Placental epithelial cell (primary cell): Measurements from ENCODE around the gene MSI1. TPM values are rescaled to one million over a fixed set of nuclear protein-coding genes. Genes with fewer than 3 reads are reported as not detected.

ENCODE experiments used
- small RNA-seq: library from RNA; depleted of rRNA; stranded (forward); fragments of <200 nt; gene quantifications from one replicate; pipeline ENCODE3, GENCODE V24; 2012
- total RNA-seq: library from RNA; depleted of rRNA; stranded (reverse); fragments of >200 nt; gene quantifications from 2 replicates; pipeline ENCODE4 v1.2.3, GENCODE V29; 2012

Gene MSI1
- 0.39 TPM in 1 of 2 replicates, not detected in the other for total RNA-seq

GRCh38 chr12:120368789-120369602, at the start of gene MSI1:
Gene MSI1 (minus strand): TSS chr12:120369164. CDS start chr12:120369091, 73 bp downstream.

DNA sequence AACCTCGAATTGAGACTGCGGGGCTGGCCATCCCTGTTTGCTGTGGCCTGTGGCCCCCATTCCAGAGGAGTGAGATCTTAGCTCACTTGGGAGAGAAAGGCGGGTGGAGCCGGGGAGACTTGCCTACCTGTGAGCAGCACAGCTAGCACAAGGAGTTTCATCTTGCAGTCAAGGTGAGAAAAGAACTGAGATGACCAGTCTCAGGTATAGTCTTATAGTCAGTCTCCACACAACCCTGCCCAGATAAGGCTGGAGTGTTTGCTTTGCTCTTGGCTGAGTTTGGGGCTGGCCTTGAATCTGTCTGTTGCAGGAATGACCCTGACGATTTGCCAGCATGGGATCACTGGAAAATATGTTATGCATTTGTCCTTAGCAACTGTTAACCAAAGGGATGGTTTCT, 41.4 kb downstream of the MSI1 start, which contains the start of gene PLA2G1B:
Gene PLA2G1B, minus strand, starts transcription at position 187 of the 400 bp plus-strand sequence. Its CDS starts 26 bp downstream, at position 161.

GRCh38 chr12:120301962-120302815, 66.8 kb downstream of the MSI1 start, which contains the start of gene SIRT4:
Gene SIRT4 (plus strand): TSS chr12:120302321. CDS start chr12:120303562, 1,241 bp downstream.

DNA sequence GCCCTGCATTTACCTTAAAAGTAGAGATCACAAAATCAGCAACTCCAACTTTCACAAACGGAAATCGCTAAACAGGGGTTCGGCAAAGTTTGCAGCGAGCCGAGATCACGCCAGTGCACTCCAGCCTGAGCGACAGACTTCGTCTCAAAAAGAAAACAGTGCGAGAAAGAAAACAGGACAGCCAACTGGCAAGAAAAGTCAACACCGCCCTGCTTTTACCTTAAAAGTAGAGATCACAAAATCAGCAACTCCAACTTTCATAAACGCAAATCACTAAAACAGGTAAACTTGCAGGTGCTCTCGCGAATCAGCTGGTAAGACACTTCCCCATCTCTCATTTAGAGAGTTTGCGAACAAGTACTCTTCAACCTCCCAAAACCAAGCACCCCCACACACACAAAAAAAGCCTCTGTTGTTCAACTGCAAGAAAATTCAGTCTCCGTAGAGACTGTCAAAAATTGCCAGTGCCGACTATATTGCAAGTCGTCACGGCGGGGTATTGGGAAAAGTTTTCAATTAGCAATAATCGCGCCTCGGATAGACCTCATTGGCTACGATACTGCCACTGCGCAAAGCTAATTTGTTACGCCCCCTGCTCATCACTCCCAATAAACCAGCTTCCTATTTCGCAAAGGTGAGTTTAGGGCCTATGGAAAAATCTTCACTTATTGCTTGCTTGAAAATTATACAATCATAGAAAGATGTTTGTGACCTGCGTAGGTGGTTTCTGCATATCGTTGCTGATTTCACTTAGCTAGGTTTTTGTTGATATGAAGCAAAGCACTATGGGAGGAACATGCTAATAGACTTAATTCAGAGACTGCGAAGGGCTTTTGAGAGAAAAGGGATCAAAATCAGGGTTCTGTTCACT, 76.1 kb downstream of the MSI1 start, which contains the start of gene RNU4-1:
Gene RNU4-1, minus strand, starts transcription at position 577 of the 871 bp plus-strand sequence.

Small RNAs within 50 kb of the gene (small RNA-seq; reads per million reads assigned to genes)
- 269 reads per million, percentile 99 among the genes with 10 or more reads in this experiment for gene RNU4-1
- gene RNU4-2: 466 reads per million, percentile 99 among the genes with 10 or more reads in this experiment
- gene RNU6-1088P: not detected

Other genes starting within 250 kb of the MSI1 start
- gene GCN1, start 174.4 kb downstream of the MSI1 start, total RNA-seq: 167 and 188 TPM in 2 replicates
- 2,345 and 3,756 TPM in 2 replicates for gene RPLP0, start 168.1 kb downstream of the MSI1 start, total RNA-seq
- 172 and 251 TPM in 2 replicates for gene PXN, start 103.4 kb downstream of the MSI1 start, total RNA-seq
- under 0.01 TPM in 2 replicates for gene RNU4-2, start 77.3 kb downstream of the MSI1 start, total RNA-seq
- under 0.01 TPM in 2 replicates for gene RNU4-1, start 75.9 kb downstream of the MSI1 start, total RNA-seq
- gene SIRT4, start 66.8 kb downstream of the MSI1 start, total RNA-seq: 0.98 and 3.5 TPM in 2 replicates
- gene PLA2G1B, start 41.4 kb downstream of the MSI1 start, total RNA-seq: not detected in 2 replicates
- gene COX6A1, start 68.9 kb upstream of the MSI1 start, total RNA-seq: 269 and 480 TPM in 2 replicates
- gene TRIAP1, start 77.2 kb upstream of the MSI1 start, total RNA-seq: 15.3 and 33.8 TPM in 2 replicates
- 13.3 and 19.7 TPM in 2 replicates for gene GATC, start 77.3 kb upstream of the MSI1 start, total RNA-seq
- gene SRSF9, start 100.6 kb upstream of the MSI1 start, total RNA-seq: 154 and 167 TPM in 2 replicates
- 179 and 288 TPM in 2 replicates for gene DYNLL1, start 126.9 kb upstream of the MSI1 start, total RNA-seq
- 28.3 and 29.4 TPM in 2 replicates for gene COQ5, start 160.0 kb upstream of the MSI1 start, total RNA-seq
- 102 and 118 TPM in 2 replicates for gene RNF10, start 165.2 kb upstream of the MSI1 start, total RNA-seq
- 31.0 and 38.7 TPM in 2 replicates for gene POP5, start 212.2 kb upstream of the MSI1 start, total RNA-seq